ENCODE measurements around the gene MAPK14. TPM values are rescaled to one million over a fixed set of nuclear protein-coding genes. Genes with fewer than 3 reads are reported as not detected.

MAPK14 gene
- total RNA-seq, 1 experiment from 2014 or later: 60.9 TPM

DNA sequence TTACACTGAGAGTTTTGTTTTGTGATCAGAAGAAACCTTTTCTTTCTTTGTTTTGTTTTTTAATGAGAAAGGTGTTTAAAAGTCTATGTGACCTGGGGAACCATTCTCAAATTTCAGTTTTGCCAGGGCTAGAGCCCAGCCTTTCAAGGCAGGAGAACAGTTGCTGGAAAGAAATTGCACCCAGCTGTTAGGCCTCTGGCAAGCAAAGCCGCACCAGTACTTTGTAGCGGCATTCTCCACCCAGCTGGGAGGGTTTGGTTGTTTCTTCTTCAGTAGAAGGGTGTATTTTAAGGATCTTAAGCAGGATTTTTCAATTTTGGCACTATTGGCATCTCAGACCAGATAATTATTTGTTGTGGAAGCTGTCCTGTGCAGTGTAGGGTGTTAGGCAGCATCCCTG, 86.1 kb downstream of the MAPK14 start:
- H3K36me3 Mint-ChIP-seq (ENCODE audit: insufficient read depth, unreplicated experiment): peaks cover 12% of the 10 kb centered on the region
- H3K4me1 Mint-ChIP-seq (ENCODE audit: low read depth, unreplicated experiment): no peaks in the 10 kb centered on the region
- TF ChIP-seq, protein P1, sequence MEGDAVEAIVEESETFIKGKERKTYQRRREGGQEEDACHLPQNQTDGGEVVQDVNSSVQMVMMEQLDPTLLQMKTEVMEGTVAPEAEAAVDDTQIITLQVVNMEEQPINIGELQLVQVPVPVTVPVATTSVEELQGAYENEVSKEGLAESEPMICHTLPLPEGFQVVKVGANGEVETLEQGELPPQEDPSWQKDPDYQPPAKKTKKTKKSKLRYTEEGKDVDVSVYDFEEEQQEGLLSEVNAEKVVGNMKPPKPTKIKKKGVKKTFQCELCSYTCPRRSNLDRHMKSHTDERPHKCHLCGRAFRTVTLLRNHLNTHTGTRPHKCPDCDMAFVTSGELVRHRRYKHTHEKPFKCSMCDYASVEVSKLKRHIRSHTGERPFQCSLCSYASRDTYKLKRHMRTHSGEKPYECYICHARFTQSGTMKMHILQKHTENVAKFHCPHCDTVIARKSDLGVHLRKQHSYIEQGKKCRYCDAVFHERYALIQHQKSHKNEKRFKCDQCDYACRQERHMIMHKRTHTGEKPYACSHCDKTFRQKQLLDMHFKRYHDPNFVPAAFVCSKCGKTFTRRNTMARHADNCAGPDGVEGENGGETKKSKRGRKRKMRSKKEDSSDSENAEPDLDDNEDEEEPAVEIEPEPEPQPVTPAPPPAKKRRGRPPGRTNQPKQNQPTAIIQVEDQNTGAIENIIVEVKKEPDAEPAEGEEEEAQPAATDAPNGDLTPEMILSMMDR (IDR thresholded peaks at IDR 0.05; ENCODE audit: unreplicated experiment): no peak
- CTCF ChIA-PET: no interaction called here
- no peaks in the 10 kb centered on the region for H3K9me3 Mint-ChIP-seq (ENCODE audit: low read depth, unreplicated experiment)
- no peak overlapping the region for H3K27ac Mint-ChIP-seq (ENCODE audit: unreplicated experiment)
- DNase-seq: no peak
- intact Hi-C loops (cut with micrococcal nuclease; ENCODE audit: unreplicated experiment): no loop called here
- H3K4me3 Mint-ChIP-seq (ENCODE audit: low read depth, unreplicated experiment): no peak overlapping the region
- H3K27me3 Mint-ChIP-seq (ENCODE audit: unreplicated experiment): no peaks in the 10 kb centered on the region
- no TSS peak for BruUV-seq (replicated peaks)

DNA sequence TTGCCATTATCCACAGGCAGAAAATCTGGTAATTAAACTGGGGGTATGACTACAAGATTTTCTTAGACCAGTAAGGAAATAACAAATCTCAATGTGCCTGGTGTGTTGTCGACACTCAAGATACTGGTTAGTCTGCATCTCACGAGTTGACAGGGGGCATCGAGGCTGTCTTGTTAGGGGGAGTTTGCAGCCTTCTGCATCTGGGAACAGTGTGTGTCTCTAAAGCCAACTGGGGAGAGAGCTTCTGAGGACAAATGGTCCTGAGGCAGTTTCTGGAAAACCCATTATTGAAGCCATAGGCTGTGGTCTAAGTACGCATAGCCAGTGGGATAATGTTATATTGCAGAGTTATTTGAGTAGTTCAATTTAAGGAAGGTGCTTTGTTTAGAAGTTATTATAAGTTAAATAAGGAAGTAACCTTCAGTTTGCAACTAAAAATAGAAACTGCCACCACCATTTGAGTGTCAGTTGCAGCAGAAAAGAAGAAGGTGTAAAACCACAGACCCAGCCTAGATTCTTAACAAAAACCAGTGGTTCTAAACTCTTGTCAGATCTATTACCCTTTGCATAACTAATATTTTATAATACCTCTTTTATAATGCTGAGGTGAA, 87.3 kb downstream of the MAPK14 start:
- no peaks in the 10 kb centered on the region for H3K27me3 Mint-ChIP-seq (ENCODE audit: unreplicated experiment)

DNA sequence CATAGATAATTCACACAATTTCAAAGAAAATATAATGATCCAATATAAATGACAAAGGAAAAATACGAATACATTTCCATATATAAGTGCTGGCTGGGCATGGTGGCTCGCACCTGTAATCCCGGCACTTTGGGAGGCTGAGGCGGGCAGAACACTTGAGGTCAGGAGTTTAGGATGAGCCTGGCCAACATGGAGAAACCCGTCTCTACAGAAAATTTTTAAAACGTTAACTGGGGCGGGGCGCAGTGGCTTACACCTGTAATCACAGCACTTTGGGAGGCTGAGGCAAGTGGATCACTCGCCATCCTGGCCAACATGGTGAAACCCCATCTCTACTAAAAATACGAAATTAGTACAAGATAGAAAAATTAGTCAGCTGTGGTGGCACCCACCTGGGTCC, 87.8 kb downstream of the MAPK14 start:
- no peaks in the 10 kb centered on the region for H3K27me3 Mint-ChIP-seq (ENCODE audit: unreplicated experiment)
- intact Hi-C loops (cut with micrococcal nuclease; ENCODE audit: unreplicated experiment): no loop called here
- H3K4me1 Mint-ChIP-seq (ENCODE audit: low read depth, unreplicated experiment): peaks cover under 1% of the 10 kb centered on the region
- CTCF ChIA-PET: no interaction called here
- no peaks in the 10 kb centered on the region for H3K9me3 Mint-ChIP-seq (ENCODE audit: low read depth, unreplicated experiment)
- H3K4me3 Mint-ChIP-seq (ENCODE audit: low read depth, unreplicated experiment): no peak overlapping the region
- TF ChIP-seq, protein P1 (IDR thresholded peaks at IDR 0.05; ENCODE audit: unreplicated experiment): no peak
- no TSS peak for BruUV-seq (replicated peaks)
- DNase-seq: no peak
- no peak overlapping the region for H3K27ac Mint-ChIP-seq (ENCODE audit: unreplicated experiment)
- H3K36me3 Mint-ChIP-seq (ENCODE audit: insufficient read depth, unreplicated experiment): peaks cover 10% of the 10 kb centered on the region

More for the DNA sequence above, 87.3 kb downstream of the MAPK14 start:
- TF ChIP-seq, protein P1 (IDR thresholded peaks at IDR 0.05; ENCODE audit: unreplicated experiment): no peak
- no peak overlapping the region for H3K27ac Mint-ChIP-seq (ENCODE audit: unreplicated experiment)
- intact Hi-C loops (cut with micrococcal nuclease; ENCODE audit: unreplicated experiment): no loop called here
- no peaks in the 10 kb centered on the region for H3K9me3 Mint-ChIP-seq (ENCODE audit: low read depth, unreplicated experiment)
- H3K36me3 Mint-ChIP-seq (ENCODE audit: insufficient read depth, unreplicated experiment): peaks cover 10% of the 10 kb centered on the region
- CTCF ChIA-PET: no interaction called here
- no peaks in the 10 kb centered on the region for H3K4me1 Mint-ChIP-seq (ENCODE audit: low read depth, unreplicated experiment)
- no TSS peak for BruUV-seq (replicated peaks)
- no peak for DNase-seq
- no peak overlapping the region for H3K4me3 Mint-ChIP-seq (ENCODE audit: low read depth, unreplicated experiment)

DNA sequence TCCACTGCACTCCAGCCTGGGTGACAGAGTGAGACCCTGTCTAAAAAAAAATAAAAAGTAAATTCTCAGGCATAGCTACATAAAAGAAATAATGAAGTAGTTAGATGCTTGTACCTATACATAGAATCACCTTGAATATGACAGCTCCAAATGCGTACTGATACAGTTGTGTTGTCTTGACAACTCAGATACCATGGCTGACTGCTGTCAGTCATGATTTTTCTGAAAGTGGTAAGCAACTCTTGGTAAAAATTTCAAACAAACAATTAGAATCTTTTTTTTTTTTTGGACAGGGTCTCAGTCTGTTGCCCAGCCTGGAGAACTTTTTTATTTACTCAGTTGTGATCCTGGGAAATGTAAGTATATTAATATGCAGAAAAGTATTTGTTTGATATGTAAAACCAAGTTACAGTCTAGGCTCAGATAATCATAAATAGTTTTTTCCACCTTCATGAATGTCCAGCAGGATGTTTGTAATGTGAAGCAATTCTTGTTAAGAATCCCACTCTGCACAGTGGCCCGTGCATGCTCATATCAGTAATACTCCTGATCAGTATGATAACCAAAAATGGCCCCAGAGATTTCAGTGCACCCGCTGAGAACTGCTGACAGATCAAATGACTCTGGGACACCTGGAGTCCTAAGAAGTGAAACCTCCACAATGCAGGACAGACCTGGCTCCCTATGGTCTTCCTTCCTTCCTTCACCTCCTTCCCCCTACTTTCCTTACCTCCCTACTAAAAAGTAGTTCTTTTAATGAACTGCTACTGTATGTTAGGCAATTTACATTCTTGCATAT, 88.7 kb downstream of the MAPK14 start:
- no peak for DNase-seq
- Mint-ChIP-seq H3K4me3 (ENCODE audit: low read depth, unreplicated experiment) (no peak overlapping the region), H3K27me3 (ENCODE audit: unreplicated experiment) (no peaks in the 10 kb centered on the region), H3K9me3 (ENCODE audit: low read depth, unreplicated experiment) (no peaks in the 10 kb centered on the region), H3K36me3 (ENCODE audit: insufficient read depth, unreplicated experiment) (peaks cover 17% of the 10 kb centered on the region), H3K4me1 (ENCODE audit: low read depth, unreplicated experiment) (peaks cover 9% of the 10 kb centered on the region), H3K27ac (ENCODE audit: unreplicated experiment) (no peak overlapping the region)
- intact Hi-C loops (cut with micrococcal nuclease; ENCODE audit: unreplicated experiment): no loop called here
- TF ChIP-seq, protein P1 (IDR thresholded peaks at IDR 0.05; ENCODE audit: unreplicated experiment): no peak
- no TSS peak for BruUV-seq (replicated peaks)
- CTCF ChIA-PET: no interaction called here
